ENCODE data around the gene IQCH.
A peak's percentile ranks its signal among the peaks of the same experiment; 100 is the strongest.
"Not testable (repeated sequence)": the region's sequence is repeated elsewhere in the genome, so short reads cannot be mapped to it uniquely, and the experiment has no call there.

The IQCH gene

DNA sequence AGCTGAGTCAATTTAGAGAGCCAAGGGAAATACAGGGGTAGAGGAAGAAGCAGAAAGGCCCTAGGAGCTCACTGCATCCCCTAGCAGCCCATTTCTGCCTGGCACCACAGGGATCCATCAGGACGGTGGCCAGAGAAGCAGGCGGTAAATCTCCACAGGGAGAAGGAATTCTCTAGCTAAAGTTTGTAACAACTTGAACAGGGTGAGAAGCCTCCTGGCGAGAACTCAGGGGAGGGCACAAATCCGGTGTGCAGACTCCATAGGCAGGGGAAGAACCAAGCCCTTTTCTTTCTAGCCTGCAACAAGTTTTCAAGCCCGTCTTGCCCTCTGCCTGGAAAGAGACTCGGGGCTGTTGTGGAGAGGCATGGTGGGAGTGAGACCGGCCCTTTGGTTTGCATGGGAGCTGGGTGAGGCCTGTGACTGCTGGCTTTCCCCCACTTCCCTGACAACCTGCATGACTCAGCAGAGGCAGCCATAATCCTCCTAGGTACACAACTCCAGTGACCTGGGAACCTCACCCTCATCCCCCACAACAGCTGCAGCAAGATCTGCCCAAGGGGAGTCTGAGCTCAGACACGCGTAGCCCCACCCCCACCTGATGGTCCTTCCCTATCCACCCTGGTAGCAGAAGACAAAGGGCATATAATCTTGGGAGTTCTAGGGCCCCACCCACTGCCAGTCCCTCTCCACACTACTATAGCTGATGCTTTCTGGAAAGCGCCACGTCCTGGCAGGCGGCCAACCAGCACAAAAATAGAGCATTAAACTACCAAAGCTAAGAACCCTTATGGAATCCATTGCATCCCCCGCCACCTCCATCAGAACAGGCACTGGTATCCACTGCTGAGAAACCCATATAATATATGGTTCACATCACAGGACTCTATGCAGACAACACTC lies 182.0 kb downstream of the IQCH start:
- not testable (repeated sequence) for DNase-seq (ENCODE audit: low read depth in 3 of 3)

DNA sequence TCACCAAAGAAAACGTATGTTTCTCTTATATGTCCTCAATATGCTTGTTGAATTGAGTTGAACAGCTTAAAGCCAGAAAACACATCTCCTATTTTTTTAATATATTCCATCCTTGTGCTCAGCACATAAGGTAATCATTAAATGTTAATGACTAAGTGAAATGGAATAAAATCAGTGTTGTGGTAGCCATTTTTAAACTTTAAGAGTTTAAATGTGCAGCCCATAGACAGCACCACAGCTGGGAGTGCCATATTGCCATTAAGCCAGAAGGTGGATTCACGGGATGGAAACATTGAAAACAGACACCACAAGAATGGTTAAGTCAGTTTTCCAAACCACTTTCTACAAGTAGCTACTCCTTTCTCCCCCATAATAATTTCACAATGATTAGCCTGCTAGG lies 189.5 kb downstream of the IQCH start:
- no peak for DNase-seq (ENCODE audit: low read depth in 3 of 3)

DNA sequence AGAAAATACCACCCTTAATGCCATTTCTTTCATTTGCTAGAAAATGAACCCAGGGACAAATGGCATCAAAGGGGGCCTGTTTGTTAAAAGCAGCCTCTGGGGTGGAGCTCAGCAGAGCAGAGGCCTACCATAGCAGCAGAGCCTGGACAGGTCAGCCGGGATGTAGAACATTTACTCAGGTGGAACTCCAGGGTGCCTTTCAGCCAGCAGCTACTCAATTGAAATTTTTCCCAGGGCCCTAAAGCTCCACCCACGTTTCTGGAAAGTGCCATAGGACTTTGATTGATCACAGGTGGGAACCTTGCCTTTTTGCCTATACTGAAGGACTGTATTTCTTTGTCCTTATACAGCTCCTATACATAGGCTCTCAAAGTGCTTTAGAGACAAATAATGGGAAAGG lies 191.9 kb downstream of the IQCH start:
- no peak for DNase-seq (ENCODE audit: low read depth in 3 of 3)

DNA sequence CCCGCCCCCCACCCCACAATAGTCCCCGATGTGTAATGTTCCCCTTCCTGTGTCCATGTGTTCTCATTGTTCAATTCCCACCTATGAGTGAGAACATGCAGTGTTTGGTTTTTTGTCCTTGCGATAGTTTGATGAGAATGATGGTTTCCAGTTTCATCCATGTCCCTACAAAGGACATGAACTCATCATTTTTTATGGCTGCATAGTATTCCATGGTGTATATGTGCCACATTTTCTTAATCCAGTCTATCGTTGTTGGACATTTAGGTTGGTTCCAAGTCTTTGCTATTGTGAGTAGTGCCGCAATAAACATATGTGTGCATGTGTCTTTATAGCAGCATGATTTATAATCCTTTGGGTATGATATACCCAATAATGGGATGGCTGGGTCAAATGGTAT lies 193.8 kb downstream of the IQCH start:
- not testable (repeated sequence) for DNase-seq (ENCODE audit: low read depth in 3 of 3)

DNA sequence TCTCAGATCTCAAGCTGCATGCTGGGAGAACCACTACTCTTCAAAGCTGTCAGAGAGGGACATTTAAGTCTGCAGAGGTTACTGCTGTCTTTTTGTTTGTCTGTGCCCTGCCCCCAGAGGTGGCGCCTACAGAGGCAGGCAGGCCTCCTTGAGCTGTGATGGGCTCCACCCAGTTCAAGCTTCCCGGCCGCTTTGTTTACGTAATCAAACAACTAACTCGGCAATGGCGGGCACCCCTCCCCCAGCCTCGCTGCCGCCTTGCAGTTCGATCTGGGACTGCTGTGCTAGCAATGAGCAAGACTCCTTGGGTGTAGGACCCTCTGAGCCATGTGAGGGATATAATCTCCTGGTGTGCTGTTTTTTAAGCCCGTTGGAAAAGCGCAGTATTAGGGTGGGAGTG lies 199.1 kb downstream of the IQCH start:
- not testable (repeated sequence) for DNase-seq (ENCODE audit: low read depth in 3 of 3)

DNA sequence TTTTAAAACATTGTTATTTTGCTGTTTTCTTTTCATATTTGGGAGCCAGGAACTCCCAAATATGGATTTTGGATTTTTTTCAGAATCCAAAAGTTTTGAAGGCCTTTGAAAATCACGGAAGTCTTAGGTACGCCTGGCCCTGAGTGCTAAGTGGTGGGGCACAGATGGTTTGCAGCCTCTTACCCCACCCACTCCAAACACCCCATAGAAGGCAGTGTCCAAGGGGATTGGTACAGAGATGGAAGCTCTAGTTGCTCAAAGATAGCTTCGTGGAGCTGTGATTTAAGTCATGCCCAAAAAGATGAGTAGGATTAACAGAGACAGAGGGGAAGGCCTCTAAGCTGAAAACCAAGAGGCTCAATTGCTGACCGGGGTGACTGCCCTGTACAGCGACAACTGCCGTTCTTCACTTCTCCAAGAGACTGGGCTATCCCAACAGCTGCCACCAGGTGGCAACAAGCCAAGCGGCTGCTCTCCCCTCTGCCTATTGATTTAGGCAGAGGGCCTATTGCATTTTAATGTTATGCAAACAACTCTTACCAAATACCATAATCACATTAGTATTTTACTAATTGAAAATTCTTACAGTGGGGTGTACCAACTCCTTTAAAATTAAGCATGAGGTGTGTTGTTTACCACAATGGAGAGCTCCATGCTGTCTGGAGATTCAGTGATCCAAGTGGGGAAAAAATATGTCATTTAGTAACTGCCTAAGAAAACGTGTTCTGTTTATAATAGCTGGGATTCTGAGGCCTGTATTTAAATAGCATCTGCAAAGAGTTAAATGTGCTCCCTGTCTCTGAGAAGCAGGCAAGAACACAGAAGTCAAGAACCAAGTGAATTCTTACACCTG lies 202.3 kb downstream of the IQCH start:
- peak; percentile 65 to 82 (median 76) for DNase-seq (ENCODE audit: low read depth in 3 of 3)

DNA sequence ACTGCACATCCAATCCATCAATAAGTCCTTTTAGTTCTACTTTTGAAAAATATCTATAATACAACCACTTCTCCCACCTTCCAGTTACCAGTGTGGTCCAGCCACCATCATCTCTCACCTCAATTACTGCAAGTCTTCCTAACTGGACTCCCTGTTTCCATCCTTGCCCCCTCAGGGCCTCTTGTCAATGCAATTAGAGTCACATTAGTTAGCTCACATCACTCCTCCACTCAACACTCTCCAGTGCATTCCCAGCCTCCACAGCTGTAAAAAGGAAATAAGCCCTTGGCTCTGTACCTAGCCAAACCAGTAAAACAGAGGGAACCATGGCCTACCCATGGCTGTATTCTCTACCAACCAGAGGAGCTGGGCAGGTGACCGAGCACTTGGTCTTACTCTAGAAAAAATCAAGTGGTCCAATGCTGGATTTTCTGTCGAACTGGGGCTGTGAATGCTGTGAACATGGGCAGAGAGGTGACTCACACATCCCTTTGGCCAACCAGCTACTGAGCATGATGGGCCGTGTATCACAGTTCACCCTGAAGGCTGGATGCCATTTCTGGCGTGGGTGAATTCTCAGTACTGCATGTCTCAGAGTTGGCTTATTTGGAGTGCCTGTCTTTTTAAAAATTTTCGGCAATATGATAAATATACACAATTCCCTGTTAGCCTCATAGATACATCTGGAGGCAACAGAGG lies 203.9 kb downstream of the IQCH start:
- DNase-seq (ENCODE audit: low read depth in 3 of 3) = no peak

DNA sequence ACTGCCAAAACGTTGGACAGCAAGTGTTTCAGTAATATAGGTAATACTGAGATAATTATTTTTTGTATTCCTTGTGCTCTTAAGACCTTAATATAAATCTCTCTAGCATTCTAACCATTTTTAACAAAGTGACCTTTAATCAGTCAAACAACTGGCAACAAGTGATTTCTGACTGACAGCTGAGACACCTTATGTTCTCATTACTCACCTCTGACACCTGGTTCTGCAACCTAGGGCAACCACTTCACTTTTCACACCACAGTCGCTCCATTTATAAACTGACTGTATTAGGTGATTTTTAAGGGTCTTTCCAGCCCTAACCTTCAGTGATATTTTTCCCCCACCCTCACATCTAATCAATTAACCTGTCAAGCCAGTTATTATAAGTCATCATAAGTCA lies 205.9 kb downstream of the IQCH start:
- DNase-seq (ENCODE audit: low read depth in 3 of 3) = no peak

DNA sequence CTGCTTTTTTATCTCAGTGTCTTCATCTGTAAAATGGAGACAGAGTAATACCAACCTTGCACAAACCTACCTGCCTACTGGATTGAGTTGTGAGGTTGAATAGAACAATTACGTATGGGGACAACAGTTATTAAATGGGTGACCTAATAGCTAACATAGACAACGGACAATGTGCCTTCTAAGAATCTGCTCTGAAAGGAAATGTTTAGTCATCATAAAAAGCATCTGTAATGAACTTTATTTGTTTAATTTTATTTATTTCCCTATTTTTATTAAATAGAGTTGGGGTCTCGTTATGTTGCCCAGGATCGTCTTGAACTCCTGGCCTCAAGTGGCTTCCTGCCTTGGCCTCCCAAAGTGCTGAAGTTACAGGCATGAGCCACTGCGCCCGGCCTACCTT lies 207.1 kb downstream of the IQCH start:
- no peak for DNase-seq (ENCODE audit: low read depth in 3 of 3)

DNA sequence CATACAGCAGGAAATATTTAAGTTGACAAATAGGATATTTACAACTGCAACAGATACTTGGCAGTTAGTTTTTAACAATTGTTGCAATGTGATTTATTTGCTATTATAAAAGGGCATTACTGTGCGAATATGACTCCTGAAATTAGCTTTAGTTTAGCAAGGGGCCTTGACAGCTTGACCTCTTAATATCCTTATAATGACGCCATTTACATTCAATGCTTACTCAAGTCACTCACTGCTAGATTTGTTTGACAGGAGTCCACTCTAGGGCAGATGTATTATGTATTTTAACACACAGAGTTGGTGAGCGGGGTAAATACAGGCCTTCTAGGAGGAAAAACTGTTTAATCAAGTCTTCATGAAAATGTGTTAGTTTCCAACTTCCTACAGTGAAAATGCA lies 208.3 kb downstream of the IQCH start:
- DNase-seq (ENCODE audit: low read depth in 3 of 3) = no peak

DNA sequence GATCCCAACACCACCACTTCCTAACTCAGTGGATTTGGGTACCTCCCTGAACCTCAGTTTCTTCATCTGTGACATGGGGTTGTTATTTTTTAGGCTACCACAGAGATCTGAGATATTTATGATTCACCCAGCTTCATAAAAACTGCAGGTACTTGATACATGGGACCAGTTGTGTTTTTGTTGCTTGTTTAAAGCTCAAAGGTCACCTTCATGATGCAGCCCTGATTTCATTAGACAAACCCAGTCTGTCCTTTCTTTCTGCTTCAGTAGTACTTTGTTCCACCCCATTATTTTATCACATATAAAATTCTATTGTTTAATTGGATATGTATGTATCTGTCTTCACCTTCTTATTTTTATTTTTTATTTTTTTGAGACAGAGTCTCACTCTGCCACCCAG lies 208.9 kb downstream of the IQCH start:
- no peak for DNase-seq (ENCODE audit: low read depth in 3 of 3)

DNA sequence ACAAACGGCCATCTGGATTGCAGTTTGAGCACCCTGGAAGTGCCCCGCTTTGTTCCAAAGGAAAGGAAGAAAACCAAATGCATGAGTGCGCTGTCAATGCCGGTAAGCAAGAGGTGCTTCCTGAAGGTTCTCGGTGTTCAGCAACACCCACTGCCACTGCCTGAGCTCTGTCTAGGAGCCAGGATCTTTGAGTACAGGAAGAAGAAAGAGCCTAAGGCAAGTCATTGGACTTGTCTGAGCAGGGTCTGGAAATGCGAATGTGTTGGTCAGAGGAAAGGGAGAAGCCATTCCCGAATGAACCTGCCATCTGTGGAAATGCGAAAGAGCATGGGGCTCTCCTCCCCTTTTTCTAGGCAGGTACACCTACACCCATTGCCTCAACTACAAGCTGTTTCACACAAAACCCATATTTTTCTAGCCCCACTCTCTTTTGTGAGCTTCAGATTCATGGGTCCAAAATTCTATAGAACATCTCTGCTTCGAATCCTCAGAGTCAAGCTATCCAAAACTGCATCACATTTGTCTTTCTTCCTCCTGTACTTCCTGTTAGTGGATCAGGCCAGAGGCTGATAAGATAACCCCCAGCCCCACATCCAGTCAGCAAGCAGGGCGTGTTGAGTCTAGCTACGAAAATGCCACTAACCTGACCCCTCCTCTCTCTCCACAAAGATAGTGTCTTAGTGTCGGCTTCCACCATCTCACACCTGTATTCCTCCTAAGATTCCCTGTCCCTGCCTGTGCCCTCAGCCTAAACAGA lies 210.8 kb downstream of the IQCH start:
- DNase-seq (ENCODE audit: low read depth in 3 of 3) = no peak

DNA sequence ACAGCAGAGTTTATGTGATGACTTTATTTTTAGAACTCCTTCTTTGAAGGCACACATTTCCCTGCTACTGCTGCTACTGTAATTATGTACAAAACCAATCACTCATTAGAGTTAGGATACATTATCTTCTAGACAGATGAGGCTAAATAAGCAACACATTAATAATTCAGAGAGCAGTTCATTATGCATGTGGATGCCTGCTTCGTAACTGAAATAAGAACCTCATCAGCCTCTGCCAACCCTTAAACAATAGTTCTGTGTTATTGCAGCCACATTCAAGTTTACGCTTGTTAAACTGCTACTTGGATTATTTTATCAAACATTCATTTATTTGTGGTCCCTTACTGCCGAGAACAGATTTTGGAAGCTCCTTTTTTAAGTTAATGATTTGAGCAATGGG lies 213.8 kb downstream of the IQCH start:
- no peak for DNase-seq (ENCODE audit: low read depth in 3 of 3)

DNA sequence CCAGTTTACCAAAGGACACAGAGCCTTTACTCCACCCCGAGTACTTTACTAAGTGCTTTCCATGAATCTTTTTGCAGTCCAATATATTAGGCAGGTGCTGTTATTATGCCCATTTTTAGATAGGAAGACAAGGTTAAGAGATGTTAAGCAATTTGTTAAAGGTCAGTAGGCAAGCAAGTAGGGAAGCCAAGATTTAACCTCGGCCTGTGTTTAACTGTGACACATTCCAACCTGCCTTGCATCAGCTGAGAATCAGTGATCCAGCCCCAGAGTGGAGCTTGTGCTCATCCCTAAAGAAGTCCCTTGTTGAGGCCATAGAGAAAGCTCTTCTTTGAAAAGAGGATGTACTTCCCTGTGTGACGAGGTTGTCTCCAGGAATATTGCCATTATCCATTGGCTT lies 215.1 kb downstream of the IQCH start:
- DNase-seq (ENCODE audit: low read depth in 3 of 3) = no peak

DNA sequence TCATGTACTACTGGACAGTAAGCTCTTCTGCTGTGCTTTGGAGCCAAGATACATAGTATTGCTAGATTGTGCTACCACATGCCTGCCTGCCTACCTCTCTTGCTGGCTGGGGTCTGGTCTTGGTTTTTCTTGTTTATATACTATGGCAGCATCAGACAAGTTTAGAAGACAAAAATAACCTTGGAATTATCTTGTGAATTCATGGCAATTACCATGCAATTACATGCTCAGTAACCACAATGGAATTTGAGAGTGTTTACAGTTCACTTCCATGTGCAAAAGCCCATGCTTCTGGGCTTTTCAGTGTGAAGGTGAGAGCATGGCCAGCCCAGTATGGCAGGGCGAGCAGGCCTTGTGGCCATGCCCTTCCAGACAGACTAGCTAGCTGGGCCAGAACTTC lies 218.4 kb downstream of the IQCH start:
- no peak for DNase-seq (ENCODE audit: low read depth in 3 of 3)

DNA sequence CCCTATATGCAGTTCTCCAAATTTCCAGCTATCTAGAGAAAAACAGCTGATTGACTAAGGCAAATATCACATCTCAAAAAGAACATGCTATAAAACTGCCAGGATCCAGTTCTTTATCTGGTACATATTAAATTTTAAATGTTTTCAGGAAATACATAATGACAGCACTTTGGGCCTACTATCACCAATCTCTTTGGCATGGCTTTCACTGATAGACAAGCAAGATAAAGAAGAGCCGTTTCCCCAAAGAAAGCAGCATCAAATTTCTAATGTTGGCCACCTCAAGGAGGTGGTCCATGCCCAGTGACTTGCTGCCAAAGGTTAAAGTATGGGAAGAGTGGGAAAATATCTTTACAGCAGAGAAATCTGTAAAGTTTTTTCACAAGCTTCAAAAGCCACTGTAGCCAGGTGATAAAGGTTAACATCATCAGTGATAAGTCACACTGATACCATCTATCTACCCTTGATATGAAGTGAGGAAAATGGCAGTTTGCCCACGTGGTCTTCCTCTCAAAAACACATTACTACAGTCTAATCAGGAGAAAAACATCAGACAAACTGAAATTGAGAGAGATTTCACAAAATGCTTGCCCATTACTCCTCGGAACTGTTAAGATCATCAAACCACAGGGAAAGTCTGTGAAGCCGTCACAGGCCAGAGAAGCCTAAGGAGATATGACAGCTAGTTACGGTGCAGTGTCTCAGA lies 220.0 kb downstream of the IQCH start:
- no peak for DNase-seq (ENCODE audit: low read depth in 3 of 3)

DNA sequence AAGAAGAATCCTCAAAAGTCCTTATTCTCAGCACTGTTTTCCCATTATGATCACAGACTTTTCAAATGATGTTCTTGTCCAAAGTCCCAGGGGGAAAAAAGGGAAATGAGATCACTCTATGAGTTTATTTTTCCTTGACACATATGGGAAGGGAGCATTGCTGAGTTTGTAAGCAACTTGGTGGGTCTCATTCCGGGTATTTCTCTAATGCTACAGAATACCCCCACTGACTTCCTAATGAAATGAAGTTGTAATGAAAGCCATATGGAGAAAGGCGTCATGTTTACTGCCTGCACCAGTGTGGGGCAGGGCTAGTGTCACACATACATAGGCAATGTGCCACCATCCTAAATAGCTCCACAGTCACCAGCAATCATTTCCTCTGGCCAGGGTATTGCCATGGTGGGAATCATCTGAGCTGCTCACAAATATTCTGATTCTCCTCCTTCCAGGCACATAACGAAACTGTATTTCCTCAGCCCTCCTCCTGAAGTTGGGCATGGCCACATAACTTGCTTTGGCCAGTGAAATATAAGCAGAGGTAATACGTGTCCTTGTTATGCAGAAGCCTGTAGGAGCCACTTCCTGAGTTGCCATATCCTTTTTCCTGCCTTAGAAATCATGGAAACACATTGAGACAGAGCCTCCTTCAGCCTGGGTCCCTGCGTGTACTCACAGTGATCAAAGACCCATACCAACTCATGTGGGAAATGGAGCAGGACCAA lies 225.4 kb downstream of the IQCH start:
- no peak for DNase-seq (ENCODE audit: low read depth in 3 of 3)

DNA sequence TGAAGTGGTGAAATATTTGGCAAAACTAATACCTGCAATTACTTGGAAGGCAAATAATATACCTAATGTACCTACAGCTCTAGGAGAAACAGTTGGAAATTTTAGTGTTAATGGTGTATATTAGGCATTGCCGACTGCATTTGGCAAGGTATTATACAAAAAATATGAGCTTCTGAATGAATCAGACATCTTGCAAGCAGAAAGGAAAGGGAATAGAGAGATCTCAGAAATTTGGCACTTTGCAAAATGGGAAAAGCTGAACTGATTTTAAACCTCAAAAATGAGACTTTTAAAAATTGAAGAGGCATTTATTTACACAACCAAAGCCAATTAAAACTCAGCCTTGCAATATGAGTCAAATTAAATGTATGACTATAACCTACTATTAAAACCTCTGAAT lies 226.2 kb downstream of the IQCH start:
- no peak for DNase-seq (ENCODE audit: low read depth in 3 of 3)

DNA sequence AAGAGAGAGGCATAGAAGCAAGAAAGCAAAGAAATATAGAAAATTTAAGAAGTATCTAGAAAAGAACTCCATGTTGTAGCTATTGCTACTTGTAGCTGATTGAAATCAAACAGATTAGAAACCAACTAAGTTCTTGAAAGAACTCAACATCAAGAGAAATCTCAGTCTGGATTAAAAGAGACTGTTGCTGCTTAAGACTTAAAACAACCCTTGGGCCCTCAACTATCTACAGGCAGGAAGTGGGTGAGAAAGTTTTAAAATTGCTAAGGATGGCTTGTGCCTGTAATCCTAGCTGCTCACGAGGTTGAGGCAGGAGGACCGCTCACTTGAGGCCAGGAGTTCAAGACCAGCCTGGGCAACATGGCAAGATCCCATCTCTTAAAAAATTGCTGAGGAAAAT lies 227.1 kb downstream of the IQCH start:
- DNase-seq (ENCODE audit: low read depth in 3 of 3) = no peak

DNA sequence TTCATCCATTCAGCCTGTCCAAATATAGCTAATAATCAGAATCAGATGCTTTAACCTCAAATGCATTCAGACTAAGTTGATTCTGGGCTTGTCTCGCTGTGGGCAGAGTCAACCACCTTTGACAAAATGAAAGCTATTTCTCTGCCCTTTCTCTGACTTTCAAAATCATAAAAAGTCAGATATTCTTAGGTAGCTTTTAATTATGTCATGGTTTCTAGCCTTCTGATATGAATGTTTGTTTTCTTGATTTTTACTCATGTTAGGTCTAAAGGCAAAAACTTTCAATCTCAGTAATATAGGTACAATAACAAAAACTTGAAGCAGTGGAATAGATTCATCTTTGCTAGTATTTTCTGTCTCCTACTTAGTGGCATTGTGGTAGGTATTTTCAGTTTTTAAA lies 241.0 kb downstream of the IQCH start:
- DNase-seq (ENCODE audit: low read depth in 3 of 3) = no peak

All from stimulated activated CD4-positive, alpha-beta T cell treated with anti-CD3 and anti-CD28 coated beads, TNF-alpha, amount 100 ng/mL, for 24 hours (primary cell).